Activated T-helper 9 cell treated with anti-CD3 and anti-CD28 coated beads, Interleukin-2, amount 50 U/mL, for 16 hours (primary cell): ENCODE data around the gene ARL6IP4.

ENCODE experiments used
- DNase-seq: peaks from one replicate; pipeline ENCODE4 v3.0.0-alpha.2; 2020; ENCODE audit warnings: low read depth

ARL6IP4 gene

DNA sequence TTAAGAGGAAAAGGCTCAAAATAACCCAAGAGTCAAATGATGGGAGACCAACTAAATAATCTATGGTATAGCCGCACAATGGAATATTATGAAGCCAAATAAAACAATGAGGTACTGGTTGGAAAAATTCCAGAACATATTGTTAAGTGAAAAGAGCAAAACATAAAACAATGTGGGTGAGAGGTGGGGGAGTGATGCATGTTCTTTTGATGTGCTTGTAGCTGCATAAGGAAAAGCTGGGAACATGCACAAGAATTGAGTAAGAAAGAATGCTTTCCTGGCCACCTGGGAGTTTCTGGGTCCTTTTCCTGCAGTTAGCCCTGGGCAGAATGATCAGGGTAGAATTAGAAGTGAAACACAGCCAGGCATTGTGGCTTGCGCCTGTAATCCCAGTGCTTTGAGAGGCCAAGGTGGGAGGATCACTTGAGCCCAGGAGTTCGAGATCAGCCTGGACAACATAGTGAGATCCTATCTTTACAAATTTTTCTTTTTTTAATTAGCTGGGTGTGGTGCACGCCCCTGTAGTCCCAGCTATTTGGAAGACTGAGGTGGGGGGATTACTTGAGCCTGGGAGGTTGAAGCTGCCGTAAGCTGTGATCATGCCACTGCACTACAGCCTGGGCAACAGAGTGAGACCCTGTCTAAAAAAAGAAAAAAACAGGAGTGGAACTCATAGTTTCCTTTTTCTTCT lies 22.1 kb upstream of the ARL6IP4 start:
- DNase-seq, result no peak

DNA sequence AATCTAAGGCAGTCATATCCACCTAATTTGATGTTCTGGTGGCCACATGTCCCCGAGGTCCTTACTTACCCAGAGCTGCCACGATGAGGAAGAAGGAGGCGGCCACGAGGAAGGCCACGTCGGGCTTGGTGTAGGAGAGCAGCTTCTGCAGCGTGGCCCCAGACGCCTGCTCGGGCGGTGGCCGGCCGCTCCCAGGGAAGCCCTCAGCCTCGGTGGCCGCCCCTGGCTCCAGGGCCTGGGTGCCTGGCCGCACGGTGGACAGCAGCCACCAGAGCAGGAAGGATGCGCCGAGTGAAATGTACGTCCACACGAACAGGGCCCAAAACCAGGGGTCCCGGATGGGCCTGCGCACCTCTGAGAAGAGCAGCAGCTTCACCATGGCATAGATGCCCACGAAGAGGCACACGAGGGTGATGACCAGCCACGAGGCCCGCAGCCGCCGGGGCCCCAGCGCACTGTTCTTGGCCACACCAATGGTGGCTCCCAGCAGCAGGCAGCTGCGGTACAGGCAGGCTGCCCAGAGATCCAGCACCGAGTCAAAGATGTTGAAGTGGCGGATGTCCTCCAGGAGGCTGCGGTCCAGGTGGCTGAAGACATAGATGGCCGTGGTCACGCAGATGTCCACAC lies 20.8 kb upstream of the ARL6IP4 start:
- DNase-seq, result no peak

DNA sequence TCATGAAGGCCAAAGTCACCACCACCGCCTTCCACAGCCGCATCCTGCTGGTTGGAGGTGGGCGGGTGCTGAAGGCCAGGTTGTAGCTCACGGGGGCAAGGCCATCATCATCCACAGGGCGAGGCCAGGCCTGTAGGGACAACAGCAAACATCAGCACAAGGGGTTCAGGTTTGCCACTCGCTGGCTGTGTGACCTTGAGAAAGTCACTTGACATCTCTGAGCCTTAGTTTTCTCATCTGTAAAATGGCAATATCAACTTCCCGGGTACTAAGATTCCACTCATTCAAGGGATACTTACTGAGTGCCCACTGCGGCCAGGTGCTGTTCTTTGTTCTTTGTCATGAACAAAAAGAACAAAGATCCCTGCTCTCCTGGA lies 20.3 kb upstream of the ARL6IP4 start:
- no peak for DNase-seq

- no peak for DNase-seq
Measured at GRCh38 chr12:122961531-122962329, 18.8 kb upstream of the ARL6IP4 start.

GRCh38 chr12:122963941-122964265 lies 16.6 kb upstream of the ARL6IP4 start:
- no peak for DNase-seq

- DNase-seq, result no peak
Measured at GRCh38 chr12:122964439-122965257, 15.8 kb upstream of the ARL6IP4 start.

DNA sequence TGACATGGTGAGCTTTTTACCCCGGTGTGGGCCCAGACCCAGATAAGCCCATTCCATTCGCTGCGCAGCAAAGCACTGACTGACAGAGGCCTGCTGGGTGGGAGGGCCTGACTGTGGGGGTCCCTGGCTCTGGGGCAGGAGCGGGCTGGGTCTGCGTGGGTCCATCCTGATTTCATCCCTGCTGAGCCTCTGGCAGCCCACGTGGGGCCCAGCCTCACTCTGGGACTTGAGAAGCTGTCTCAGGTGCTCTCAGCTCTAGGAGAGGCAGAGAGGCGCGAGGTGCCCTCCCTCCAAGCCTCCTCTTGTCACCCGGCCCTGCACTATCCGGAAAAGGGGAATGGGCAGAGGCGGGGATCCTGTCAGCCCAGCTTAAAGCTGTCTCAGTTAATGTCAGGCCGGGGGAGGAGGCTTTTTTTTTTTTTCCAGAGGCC lies 15.1 kb upstream of the ARL6IP4 start:
- no peak for DNase-seq

GRCh38 chr12:122965851-122966742 lies 14.4 kb upstream of the ARL6IP4 start, which contains the start of gene ABCB9:
TSS of gene ABCB9 (minus strand) at chr12:122966463. CDS start at chr12:122960235, 6,228 bp downstream.
- peak; percentile 93 for DNase-seq

DNA sequence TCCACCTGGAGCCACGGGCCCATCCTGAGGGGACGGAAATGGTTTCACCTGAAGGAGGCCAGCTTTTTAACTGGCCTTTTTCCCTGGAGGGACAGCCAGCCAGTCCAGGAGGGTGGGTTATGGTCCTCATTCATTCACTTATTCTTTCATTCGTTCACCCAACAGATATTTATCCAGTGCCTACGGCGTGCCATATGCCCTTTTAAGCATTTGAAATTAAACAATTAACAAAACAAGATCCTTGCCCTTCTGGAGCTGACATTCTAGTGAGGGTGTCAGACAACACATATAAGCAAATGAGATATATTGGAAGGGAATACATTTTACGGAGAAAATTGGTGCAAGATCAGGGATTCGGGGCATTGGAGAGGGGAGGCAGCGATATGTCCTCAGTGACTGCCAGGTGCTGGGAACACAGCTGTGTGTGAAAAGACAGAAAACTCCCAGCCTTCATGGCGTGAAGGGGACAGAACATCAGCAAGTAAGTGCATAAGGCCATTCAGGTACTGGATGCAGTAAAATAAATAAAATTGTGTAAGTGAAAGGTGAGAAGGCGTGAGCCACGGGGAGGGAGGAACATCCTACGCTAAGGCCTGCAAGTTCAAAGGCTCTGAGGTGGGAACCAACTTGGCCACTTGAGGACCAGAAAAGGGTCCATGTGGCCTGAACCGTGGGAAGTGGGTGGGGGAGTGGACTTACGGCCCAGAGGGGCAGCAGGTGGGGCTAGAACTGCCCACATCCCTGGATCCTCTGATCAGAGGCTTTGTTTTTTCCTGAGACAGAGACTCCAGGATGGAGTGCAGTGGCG lies 13.5 kb upstream of the ARL6IP4 start:
- DNase-seq, result no peak

DNA sequence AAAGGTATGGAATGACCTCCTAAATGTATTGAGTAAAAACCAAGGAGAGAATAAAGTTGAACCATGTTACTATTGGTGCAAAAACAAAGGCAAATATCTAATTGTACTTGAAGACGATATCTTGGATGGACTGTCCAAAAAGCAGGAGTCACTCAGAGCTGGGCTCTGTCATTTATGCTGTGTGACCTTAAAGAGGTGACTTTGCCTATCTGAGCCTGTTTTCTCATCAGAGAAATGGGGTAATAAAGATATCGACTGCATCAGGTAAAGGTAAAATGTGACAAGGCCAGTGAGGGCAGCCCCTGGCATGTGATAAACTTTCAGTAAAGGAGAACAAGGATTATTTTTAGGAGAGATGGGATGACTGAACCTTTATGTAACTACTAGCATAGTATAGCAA lies 12.4 kb upstream of the ARL6IP4 start:
- no peak for DNase-seq

GRCh38 chr12:122969676-122970075 lies 10.8 kb upstream of the ARL6IP4 start:
- no peak for DNase-seq

GRCh38 chr12:122974274-122974891 lies 6.1 kb upstream of the ARL6IP4 start:
- DNase-seq, result peak; percentile 99

DNA sequence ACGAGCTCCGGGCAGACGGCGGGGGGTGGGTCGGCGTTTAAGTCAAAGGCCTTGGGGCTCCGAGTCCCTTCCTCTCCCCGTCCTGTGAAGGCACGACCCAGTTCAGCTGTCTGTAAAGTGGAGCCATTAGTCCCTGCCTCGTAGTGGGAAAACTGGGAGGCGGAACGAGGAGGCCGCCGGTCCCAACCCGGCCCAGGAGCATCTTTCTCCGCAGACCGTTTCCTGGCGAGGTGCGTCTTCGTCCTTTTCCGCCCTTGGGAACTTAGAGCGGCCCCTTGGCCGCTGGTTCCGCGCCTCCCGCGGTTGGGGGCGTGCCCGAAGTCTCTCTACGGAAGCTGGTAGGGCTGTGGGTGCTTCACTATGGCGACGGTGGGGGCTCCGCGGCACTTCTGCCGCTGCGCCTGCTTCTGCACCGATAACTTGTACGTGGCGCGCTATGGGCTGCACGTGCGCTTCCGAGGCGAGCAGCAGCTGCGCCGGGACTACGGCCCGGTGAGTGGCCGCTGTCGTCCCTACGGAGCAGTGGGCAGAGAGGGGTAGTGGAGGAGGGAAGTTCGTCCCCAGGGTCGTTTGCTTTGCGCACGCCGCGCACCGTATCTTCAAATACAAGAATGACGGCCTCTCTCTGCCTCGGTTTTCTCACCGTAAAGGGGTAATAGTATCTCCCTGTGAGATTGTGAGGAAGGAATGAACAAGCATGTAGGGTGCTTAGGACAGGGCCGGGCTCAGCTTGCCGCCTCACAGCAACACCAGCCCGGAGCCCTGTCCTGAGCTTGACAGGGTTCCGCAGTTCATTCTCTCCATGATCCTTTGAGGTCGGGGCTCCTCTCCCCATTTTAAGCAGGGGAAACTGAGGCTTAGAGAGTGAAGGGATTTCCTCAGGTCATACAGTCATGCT lies 5.3 kb upstream of the ARL6IP4 start, which contains the start of gene OGFOD2:
Gene OGFOD2 (plus strand): TSS at position 353 of the 898 bp plus-strand sequence. CDS start 8 bp downstream, at position 361.
- DNase-seq, result peak; percentile 88

GRCh38 chr12:122975790-122976647 lies 4.5 kb upstream of the ARL6IP4 start:
- DNase-seq, result no peak

- no peak for DNase-seq
Measured at GRCh38 chr12:122976648-122976975, 3.9 kb upstream of the ARL6IP4 start.

- no peak for DNase-seq
Measured at GRCh38 chr12:122977153-122977552, 3.3 kb upstream of the ARL6IP4 start.

DNA sequence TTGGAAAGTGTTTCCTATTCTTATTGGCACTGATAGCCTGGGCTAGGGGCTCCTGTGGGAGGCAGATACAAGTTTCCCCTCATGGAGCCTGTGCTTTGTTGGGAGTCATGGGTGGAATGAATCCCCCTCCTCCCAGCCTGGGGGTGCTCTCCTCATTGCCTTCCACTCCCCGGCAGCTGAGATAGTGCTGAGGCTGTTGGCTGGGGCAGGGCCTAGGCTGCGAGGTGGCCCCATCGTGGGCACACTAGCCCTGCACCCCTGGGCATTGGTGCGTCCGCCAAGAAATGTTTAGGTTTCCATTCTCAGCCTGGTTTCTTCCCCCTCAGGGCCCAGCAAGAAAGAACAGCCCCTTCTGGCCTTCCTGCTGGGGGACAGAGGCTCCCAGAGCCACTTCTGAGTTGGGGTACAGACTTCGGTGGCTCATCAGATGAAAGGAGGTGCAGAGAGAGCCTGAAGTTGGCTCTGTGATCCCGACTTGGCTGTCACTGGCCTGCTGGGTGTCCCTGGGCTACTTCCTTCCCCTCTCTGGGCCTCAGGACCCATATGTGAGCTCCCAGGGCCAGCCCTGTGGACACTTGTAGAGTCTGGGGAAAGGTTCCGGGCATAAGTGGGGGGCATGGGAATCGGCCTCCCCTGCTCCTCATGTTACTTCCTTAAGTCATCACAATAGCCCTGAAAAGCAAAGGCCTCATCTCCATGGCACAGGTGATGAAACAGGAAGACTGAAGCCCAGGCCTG lies 2.7 kb upstream of the ARL6IP4 start:
- DNase-seq, result no peak
